ENCODE data around the gene TCF7L2. TPM values are rescaled to one million over a fixed set of nuclear protein-coding genes. Genes with fewer than 3 reads are reported as not detected.

Gene TCF7L2
- total RNA-seq, 1 donor from 2014 or later = 10.8 TPM

DNA sequence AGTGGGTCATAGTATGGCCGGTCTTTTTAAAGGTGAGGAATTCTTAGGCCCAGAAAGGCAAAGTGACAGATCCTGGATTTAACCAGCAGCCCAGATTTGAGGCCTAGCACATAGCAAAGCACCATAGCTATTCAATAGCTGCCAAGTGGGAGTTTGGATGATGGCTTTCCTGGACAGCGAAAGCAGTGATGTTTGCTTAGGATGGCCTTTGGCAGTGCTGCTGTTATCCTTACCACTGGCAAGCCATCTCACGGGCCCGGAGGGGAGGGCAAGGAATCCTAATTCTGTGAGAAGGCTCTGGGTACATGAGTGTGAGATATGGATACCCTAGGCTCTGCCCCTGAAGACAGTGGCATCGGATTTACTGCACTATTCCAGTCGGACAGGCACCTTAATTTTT, 50.4 kb downstream of the TCF7L2 start:
- ATAC-seq = no peak

DNA sequence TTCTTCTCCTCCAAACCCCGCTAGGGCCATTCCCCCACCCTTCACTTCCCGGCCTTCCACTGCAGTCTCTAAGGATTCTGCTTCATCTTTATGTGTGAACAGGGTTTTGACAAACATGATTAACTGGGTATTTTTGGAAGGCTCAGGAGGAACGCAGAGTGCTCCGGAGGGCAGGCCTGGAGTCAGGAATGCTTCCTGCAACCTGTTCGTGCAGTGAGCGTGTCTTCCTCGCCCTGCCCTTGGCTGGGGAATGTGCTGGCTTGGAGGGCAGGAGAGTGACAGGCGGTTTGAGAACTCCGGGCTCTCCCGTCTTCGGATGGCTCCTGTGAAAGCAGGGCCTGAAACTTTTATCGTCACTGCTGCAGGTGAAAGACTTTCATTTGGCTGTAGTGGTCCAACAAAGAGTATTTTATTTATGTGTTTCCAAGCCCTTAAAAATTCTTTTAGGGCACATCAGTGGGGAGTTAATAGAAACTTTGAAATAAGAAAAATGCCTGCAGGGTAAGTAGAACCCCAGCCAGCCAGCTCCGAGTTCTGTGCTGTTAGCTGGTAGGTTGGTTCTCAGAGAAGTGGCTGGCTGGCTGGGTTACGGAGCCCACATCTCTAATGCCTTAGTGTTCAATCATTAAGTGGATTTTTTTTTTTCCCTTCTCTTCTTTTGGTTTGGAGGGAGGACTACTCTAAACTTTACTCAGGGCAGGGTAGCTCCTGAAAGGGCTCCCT, 51.0 kb downstream of the TCF7L2 start:
- peak; percentile 89 for ATAC-seq

DNA sequence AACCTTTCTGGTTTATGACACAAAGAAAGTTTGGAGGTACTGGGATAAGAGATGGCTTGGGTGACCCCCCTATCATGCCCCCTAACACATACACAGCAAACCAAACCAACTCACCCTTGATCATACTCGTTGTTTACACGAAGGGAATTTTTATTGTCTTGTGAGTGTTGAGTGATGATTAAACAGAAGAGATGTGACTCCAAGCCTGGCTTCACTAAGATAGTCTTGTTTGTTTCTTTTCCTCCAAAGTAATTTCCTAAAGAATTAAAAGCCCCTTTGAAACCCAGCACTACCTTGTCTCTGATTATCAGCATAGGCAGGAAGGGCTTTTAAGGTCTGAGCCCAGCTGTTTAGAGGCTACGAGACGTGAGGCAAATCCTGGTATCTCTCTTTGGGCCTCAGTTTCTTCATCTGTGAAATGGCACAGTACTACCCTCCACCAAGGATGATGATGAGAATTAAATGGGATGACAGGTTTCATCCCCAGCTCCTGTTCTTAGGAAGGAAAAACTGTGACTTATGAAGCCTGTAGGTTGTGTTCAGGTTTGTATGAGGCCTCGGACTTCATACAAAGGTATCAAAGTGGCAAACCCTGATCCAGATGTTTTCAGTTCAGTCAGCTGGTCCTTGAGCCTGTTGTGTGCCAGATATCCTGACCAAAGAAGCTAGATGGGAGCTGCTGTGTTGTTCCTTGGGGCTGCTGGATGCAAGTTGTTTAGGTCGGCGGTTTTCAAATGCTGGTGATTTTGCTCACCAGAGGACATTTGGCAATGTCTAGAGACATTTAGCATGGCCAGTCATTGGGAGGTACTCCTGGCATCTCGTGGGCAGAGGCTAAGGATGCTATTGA, 51.8 kb downstream of the TCF7L2 start:
- no peak for ATAC-seq

DNA sequence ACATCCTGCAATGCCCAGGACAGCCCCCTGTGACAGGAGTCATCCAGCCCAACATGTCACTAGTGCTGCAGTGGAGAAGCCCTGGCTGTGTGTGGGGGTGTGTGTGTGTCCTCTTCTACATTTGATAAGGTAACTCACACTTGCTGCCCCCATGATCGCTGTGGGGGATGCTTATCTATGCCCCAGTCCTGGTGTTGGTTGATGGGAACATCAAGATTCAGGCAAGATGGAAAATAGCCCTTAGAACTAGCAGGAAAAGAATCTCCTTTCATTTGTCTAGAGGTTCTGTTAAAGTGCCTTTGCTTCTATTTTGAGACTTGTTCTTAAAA, 52.4 kb downstream of the TCF7L2 start:
- ATAC-seq = no peak

DNA sequence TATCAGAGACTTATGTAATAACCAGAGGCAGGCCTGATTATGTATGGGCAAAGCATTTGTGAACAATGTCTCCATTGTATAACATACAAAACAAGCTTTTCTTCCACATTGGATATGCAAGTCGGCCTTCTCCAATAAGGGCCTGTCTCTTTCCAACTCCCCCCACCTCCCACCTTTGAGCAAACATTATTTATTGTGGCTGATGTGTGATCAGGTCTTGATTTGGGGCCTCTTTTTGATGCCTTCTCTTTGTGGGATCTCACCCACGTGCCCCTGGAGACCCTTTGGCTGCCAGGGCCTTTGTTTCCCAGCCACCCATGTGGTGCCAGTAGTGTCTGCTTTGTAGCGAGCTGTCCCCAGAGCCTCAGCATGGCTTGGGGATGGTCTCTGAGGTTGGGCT, 53.0 kb downstream of the TCF7L2 start:
- ATAC-seq = no peak

DNA sequence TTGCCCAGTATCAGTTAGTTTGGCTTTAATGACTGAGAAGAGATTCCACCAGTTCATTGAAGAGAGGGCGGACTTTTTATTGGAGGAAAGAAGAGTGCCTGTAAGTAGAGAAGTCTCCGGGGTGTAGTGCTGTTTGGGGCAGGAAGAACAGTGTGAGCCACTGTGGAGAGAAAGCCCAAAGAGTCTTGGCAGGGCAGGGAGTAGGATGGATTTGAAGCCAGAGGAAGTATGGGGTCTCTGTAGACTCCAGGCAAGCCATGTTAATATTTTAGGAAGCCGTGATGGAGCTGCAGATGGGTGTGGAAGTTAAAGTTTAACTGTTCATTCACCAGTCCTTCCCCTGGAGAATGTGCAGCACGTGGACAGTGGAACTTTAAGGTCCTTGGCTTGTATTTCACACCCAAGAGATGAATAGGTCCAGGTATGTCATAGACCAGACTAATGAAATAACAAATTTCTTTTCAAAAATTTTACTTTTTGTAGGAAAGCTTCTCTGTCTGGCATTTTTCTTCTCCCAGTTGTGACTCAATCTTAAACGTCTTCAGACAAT, 54.1 kb downstream of the TCF7L2 start:
- no peak for ATAC-seq

DNA sequence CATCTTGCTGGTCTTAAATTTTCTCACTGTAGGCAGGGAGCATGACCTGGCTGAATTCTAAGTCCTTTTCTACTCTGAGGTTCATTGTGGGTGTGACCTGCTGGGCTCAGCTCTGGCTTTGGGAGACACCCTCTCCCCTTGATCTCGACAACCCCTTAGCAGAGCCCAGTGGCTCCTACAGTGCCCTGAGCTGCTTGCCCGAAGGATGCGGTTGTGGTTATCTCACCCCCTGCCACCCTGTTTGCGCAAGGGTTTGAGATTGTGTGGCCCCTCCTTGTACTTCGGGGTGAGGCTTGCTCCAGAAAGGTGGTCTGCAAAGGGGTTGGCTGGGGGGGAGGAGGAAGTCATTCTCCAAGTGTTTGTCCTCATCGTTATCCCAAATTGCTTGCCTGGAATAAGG, 55.3 kb downstream of the TCF7L2 start:
- ATAC-seq = no peak

DNA sequence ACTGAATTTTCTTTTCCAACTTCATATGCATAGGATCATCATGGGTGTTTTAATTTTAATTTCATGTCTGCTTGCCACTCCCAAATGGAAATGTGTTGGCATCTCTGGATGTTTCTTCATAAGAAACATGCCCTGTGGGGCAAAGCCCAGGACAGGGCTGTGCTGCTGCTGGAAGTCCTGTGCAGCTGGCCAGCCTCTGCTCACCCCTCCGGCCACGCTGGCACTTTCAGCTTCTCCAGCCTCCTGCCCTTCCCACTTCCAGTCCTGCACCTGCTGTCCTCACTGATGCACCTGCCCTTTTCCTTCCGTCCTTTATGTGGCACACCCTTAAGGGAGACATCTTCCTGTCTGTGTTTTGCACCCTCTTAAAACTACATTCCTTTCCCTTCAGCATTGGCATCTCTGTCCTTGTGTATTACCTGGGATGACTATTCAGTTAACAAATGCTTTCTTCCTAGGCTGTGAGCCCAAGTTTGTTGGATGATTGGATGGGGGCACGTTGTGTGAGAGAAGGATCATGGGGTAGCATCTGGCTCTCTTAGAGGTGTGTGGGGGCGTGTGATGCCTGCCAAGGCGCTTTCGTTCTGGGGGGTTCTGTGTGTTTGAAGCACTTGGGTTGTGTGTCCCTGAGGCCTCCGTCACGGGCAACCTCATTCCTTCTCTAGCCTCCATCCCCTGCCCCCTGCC, 56.8 kb downstream of the TCF7L2 start:
- ATAC-seq = peak; percentile 15

DNA sequence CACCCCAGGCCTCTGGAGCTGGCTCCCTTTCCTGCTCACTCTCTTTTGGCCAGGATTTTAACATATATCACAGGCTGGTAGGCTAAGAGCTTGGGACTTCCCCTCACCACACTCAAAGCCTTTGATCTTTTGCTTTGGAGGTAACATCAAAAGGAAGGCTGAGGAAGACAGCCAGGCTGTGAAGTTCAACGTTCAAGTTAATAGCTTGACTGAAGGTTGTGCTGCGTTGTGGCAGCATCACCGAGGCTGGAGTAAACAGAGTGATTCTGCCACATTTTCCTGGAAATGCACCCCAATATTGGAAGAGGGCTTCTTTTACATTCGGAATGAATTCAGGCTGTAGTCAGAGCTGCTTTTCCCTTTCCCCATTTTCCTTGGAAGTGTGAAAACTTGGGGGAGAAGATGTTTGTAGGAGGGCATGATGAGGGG, 57.3 kb downstream of the TCF7L2 start:
- ATAC-seq = no peak

DNA sequence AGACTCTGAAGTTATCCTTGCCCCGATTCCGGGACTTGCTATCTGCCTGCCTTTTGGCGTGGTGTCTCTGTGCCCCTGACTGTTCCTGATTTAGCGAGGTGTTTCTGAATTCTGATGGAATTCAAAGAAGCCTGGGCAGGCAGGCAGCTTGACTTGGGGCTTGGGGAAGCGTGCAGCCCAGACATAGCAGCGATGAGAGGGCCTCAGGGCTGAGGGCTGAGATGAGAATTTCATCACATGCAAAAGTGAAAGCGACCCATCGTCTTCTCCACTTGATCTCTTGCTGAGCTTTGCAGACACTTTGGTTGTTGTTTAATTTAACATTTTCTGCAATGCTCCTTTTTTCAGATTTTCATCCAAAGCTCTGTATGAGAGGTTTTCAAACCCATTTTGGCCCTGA, 57.8 kb downstream of the TCF7L2 start:
- ATAC-seq = no peak

DNA sequence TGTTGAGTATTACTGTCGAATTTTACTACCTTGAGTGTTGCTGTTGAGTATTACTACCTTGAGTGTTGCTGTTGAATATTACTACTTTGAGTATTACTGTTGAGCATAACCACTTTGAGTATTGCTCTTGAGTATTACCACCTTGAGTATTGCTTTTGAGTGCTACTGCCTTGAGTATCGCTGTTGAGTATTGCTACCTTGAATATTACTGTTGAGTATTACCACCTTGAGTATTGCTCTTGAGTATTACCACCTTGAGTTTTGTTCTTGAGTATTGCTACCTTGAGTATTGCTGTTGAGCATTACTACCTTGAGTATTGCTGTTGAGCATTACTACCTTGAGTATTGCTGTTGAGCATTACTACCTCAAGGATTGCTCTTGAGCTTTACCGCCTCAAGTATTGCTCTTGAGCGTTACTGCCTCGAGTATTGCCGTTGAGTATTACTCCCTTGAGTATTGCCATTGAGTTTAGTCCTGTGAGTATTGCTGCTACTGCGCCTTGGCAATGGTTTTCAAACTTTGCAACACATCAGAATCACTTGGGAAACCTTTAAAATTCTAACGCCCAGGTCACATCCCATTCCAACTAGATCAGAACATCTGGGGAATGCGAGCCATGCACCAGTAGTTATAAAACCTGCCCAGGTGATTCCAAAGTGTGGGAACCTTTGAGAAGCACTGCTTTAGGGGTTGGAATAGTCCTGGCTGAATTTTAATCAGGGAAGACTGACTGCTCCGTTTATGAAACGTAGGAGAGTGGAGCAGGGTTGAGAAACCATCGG, 61.7 kb downstream of the TCF7L2 start:
- ATAC-seq = no peak

DNA sequence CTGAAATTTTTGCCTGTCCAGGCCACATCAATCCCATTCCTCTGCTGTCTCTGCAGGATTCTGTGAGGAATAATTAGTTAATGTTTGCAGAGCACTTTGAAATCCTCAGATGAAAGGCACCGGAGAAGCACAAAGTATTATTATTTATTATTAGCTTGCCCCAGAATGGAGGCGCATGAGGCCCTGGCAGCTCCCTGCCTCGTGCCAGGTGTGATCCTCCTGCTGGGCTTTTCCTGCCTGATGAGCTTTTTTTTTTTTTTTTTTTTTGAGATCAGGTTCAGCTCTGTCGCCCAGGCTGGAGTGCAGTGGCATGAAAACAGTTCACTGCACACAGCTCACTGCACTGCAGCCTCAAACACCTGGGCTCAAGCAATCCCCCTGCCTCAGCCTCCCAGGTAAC, 65.2 kb downstream of the TCF7L2 start:
- no peak for ATAC-seq

DNA sequence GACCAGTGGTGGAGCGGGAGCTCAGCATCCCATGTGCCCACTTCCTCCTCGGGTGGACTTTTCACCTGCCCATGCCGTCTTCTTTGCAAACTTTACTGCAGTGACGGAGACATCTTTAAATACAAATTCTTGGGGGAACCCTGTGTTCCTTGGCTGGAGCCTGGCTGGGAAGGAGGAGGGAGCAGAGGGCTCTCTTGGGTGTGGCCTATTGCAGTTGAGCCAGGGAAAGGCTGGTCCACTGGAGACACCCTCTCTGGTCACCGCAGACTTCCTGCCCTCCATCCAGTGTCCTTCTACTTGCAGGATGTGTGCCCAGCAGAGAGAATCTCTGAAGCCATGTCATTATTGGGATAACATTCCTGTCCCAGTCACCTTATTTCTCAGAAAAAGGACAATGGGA, 67.3 kb downstream of the TCF7L2 start:
- no peak for ATAC-seq

DNA sequence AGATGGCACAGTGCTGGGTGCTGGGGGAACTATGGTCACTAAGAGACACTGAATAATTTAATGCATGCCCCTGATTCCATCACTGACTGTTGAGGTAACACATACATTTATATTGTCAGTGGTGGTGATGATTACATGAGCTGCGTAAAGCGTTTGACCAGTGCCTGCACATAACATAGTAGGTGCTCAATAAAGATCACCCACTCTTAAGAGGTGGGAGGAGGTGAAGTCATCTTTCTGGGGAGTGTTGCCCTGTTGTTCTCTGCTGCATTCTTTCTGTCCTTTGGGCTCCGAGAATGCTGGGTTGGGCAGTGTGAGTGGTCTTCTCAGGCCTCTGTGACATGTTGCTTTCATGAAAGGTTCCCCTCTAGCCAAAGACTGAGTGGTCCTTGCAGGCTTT, 68.0 kb downstream of the TCF7L2 start:
- no peak for ATAC-seq

DNA sequence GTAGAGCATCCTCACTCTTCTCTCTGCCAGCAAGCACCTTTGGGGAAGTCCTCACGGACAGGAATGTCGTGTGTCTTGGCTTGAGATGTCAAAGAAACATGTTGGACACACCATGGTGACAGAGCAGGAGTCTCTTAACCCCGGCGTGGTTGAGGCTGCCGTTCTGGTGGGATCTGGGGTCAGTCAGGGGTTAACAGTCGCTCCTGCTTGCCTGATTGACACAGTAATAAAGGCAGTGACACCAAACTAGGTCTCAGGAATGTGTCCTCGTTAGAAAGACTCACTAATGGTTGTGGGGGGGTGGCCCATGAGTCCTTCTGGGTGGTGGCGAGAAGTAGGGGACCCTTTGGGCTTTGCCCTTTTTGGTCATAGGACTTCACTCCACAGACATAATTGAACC, 69.0 kb downstream of the TCF7L2 start:
- no peak for ATAC-seq

DNA sequence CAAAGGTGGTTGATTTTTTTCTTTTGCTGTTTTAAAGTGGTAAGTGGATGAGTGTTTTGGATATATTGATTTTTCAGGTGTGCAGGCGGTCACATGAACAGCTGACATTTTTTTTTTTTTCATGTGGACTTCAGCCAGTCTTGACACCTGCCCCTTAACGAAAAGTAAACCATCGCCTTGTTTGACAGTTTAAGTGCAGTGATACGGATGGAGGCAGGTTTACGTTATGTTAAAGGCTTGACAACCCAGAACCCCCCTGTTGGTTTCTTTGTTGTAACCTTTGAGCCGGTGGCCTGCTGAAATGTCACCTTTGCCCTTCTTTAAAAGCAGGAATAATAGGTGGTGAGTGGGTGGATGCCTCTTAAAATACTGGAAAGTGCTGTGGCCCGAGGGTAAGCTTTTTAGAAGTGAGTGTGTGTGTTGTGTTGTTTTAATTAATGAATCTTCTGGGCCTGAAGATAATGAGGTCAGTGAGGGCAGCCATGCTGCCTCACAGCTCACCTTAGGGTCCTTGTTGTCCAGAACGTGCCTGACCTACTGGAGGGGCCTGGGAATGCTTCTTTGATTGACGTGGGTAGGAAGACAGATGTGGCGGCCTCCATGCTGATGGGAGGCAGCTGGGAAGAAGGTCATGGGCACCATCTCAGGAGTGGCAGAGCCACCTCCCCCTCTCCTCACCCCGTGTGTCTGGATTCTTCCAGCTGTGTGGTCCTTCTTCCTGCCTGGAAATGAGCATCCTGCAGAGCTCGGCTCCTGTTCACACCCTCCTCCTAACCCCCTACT, 69.8 kb downstream of the TCF7L2 start:
- ATAC-seq = no peak

DNA sequence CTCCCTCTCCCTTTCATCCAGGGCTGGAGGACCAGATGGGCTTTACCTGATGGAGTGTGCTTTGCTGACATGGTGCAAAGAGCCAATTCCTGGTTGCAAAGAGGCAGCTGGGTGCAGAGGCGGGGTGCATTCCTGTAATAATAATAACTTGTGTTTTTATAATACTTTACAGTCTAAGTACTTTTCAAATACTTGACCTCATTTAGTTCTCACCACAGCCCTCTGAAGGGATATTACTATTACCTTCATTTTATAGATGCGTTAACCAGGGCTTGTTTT, 70.4 kb downstream of the TCF7L2 start:
- no peak for ATAC-seq

DNA sequence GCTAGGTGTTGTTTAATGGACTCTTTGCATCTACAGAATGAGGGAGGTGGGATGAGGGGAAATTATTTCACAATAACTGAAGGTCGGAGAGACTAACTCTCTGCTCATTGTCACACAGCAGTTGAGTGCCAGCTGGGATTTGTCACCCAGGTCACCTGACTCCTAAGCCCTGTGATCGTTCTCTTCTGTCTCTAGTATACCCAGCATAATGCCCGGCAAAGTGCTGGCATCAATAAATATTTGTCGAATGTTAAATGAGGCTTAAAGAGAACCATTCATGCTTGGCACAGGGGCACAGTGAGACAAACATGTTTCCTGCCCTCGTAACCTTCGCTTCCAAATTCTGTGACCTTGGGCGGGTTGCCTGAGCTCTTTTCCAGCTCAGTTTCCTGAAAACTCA, 70.8 kb downstream of the TCF7L2 start:
- no peak for ATAC-seq

DNA sequence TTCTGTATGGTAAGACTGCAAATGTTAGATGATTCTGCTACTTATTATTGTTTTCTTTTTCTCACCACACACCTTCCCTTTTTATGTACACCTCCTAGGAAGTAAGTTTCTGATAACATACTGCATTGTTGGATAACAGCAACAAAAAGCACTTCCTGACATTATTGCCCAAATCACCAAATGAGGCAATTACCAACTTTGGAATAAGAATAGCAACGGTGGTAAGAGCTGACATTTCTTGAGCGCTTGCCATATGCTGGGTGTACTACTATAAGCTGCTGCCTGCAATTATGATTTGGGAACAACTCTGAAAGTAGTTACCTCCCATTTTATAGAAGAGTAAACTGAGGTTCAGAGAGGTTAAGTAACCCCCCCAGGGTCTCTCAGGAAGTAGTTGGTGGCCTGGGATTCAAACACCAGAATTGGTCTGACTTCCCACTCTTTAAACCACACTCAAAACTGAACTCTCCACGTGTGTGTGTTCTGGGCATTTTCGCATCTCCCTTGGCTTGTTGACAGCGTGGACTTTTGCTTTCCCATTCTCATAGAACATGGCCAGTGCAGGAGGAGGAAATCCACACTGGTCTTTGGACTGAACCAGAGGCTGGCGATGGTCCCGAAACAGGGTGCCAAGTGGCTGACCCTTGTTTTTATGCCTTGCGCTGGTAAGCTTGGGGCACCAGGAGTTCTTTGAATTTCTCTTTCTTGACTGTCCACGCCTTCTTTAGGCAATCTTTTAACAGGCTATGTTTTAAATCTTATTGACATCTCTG, 71.4 kb downstream of the TCF7L2 start:
- ATAC-seq = no peak

DNA sequence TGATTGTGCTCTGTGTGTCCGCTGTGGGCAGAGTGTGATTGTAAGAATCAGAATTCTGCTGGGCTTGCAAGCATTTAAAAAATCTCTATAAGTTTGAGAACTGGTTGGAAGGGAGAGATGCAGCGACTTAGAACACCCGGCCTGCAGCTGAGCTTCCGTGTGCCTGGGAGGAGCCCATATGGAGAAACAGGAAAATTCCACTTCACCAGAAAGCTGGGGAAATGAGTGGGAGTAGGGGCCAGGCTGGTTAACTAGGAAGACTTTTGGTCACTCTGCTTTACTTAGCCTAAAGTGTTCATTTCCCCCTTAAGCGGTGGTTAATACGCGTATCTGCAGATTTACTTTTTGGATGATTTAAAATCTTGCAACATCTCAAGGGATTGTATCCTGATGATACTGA, 72.2 kb downstream of the TCF7L2 start:
- ATAC-seq = no peak

DNA sequence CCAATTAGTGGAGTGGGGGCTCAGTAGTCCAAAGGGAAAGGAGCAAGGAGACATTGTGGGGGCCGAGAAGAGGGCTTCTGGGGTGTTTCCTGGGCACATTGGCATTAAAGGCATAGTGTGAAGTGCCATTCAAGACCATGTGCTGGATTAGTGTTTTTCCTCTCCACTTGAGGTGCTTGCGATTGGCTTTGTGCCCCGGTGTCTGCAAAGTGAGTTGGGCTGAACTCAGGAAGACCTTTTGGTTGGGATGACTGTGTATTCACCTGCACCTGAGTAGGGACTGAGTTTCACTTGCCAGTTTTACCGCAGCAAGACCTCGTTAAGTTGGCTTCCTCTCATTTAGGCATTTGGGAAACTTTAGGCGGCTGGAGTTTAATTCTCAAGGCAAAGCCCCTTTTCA, 73.0 kb downstream of the TCF7L2 start:
- ATAC-seq = no peak
